HG03175 (cell line): ENCODE results near the gene JAM3.

Source experiments
- ATAC-seq: cut with Tn5 transposase; IDR thresholded peaks from one replicate; pipeline ENCODE4 v1.9.1; 2021; ENCODE audit warnings: mild to moderate bottlenecking, moderate library complexity; ENCODE audit not compliant: unreplicated experiment

Gene JAM3

DNA sequence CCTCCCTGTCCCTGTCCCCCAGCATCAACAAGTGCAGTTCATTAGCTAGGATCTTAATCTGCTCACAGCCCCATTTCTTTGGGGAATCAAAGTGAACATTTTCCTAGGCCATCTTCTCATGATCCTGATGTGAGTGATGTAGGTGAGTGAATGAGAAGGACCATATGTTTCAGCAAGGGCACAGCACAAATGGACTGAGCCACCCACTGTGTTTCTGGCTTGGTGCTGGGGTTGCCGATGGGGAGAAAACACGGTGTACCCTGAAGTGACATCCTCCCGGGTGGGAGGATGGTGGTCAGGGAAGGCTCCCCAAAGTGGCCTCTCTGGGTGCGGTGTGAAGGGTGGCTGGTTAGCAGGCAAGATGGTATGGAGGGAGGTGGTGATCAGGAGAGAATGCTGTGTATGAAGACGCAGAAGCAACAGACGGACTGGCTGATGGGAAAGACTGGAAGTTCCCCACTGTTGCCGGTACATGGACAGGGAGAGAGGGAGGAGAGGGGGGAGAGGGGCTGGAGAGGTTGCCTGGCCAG, 72.2 kb downstream of the JAM3 start:
- ATAC-seq = no peak

DNA sequence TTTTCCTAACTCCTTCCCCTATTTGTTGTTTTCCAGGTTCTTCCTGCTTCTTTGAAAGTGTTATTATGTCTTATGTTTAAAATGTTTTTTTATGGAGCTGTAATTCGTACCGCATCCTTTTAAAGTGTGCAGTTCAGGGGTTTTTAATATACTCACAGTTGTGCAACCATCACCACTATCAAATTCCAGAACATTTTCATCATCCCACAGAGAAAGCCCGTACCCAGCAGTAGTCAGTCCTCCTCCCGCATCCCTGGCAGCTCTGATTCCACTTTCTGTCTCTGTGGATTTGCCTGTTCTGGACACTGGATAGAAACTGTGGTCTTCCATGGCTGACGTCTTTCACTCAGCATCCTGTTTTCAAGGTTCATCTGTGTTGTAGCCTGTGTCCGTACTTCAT, 73.7 kb downstream of the JAM3 start:
- ATAC-seq = no peak

DNA sequence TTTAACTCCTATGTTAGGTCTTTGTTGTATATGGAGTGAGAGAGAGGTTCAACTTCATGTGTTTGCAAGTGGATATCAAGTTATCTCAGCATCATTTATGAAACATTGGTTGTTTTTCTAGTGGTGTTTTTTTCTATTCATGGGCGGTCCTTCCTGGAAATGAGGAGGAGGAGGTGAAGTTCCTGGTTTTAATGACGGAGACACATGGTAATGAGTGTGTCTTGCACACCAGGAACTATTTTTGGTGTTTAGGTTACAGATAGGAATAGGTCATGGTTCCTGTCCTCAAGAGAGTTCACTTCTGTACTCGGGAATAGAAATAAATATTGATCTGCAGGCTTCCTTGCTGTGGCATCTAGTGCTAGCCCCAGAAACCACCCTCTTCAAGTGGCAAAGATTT, 74.9 kb downstream of the JAM3 start:
- ATAC-seq = no peak

DNA sequence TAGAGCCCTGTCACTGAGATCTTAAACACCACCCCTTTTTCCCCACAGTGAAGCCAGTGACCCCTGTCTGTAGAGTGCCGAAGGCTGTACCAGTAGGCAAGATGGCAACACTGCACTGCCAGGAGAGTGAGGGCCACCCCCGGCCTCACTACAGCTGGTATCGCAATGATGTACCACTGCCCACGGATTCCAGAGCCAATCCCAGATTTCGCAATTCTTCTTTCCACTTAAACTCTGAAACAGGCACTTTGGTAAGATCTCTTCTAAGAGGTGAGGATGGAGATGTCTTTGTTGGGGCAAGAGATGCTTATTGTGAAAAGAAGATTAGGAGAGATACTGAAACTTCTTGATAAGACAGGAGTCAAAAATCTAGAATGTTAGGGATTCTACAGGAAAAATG, 75.9 kb downstream of the JAM3 start:
- ATAC-seq = no peak

DNA sequence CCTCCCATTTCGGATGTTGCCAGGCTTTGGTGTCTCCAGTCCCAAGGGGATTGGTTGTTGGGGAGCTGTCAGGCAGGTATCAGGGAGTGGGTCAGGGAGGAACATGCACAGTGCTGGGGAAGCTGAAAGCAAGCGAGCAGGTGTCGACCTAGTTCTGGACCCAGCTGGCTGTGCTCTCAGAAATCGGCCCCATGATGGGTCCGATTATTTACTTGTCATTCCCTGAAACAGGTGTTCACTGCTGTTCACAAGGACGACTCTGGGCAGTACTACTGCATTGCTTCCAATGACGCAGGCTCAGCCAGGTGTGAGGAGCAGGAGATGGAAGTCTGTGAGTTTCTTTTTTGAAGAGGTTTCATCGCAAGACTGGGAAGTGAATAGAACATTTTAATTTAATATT, 76.8 kb downstream of the JAM3 start:
- ATAC-seq = no peak

DNA sequence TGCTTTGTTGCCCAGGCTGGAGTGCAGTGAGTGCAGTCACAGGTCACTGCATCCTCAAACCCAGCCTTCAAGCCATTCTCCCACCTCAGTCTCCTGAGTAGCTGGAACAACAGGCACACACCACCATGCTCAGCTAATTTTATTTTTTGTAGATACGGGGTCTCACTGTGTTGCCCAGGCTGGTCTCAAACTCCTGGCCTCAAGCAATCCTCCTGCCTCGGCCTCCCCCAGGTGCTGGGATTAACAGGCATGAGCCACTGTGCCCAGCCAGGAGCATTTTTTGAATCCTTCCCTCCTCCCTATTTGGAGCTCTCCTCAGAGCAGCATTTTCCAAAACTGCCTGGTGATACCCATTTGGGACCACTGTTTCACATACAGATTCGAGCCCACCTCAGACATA, 77.7 kb downstream of the JAM3 start:
- ATAC-seq = no peak

DNA sequence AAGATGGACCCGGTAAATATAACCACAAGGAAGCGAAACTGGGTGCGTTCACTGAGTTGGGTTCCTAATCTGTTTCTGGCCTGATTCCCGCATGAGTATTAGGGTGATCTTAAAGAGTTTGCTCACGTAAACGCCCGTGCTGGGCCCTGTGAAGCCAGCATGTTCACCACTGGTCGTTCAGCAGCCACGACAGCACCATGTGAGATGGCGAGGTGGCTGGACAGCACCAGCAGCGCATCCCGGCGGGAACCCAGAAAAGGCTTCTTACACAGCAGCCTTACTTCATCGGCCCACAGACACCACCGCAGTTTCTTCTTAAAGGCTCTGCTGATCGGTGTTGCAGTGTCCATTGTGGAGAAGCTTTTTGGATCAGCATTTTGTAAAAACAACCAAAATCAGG, 80.5 kb downstream of the JAM3 start:
- no peak for ATAC-seq

DNA sequence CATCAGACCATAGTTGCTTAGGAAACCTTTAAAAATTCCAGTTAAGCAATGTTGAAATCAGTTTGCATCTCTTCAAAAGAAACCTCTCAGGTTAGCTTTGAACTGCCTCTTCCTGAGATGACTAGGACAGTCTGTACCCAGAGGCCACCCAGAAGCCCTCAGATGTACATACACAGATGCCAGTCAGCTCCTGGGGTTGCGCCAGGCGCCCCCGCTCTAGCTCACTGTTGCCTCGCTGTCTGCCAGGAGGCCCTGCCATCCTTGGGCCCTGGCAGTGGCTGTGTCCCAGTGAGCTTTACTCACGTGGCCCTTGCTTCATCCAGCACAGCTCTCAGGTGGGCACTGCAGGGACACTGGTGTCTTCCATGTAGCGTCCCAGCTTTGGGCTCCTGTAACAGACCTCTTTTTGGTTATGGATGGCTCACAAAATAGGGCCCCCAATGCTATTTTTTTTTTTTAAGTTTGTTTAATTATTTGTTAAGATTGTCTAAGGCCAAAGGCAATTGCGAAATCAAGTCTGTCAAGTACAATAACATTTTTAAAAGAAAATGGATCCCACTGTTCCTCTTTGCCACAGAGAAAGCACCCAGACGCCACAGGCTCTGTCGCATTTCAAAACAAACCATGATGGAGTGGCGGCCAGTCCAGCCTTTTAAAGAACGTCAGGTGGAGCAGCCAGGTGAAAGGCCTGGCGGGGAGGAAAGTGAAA, 81.5 kb downstream of the JAM3 start:
- ATAC-seq = no peak

DNA sequence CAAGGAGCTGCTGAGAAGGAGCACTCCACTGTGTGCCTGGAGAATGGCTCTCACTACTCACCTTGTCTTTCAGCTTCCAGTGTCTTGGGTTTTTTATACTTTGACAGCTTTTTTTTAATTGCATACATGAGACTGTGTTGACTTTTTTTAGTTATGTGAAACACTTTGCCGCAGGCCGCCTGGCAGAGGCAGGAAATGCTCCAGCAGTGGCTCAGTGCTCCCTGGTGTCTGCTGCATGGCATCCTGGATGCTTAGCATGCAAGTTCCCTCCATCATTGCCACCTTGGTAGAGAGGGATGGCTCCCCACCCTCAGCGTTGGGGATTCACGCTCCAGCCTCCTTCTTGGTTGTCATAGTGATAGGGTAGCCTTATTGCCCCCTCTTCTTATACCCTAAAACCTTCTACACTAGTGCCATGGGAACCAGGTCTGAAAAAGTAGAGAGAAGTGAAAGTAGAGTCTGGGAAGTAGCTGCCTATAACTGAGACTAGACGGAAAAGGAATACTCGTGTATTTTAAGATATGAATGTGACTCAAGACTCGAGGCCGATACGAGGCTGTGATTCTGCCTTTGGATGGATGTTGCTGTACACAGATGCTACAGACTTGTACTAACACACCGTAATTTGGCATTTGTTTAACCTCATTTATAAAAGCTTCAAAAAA, 82.3 kb downstream of the JAM3 start:
- no peak for ATAC-seq

DNA sequence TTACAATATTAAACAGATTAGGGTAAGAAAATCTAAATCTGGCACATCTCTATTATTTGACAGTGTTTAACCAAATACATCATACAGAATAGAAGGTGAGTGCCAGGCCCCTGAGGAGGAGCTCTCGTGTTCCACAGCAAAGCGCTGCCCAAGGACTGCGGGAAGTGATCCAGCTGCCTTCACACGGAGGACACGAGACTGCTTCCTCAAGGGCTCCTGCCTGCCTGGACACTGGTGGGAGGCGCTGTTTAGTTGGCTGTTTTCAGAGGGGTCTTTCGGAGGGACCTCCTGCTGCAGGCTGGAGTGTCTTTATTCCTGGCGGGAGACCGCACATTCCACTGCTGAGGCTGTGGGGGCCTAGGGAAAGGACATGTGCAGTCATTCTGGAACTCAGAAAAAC, 83.8 kb downstream of the JAM3 start:
- no peak for ATAC-seq

DNA sequence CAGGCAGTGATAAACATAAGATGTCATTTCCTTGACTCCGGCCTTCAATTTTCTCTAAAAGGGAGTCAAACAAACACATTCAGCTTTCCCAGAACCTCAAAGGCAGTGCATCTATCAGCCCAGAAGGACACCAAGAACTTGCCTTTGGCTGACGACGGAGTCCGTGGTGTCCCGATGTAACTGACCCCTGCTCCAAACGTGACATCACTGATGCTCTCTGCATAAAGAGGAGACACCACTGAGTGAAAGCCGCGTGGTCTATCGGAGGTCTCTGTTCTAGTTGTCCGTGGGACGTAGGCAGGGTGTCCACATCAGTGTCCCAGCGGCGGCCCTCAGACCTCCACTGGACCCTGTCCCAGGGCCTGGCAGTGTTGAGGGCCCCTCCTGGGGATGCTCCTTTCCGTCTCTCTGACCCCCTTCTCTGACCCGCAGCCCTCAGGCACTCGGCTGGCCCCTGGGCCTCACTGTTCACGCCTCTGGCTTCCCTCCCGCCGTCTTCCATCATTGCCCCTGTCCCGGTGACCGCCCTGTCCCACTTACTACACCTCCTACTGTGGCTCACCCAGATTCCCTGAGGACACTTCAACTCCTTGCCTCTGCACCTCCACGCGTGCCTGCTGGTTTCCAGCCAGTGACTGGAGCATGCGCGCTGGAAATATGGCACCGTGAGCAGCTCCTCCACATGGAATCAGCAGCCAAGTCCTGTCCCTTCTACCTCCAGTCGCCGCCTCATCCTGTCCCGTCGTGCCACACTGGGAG, 84.5 kb downstream of the JAM3 start:
- no peak for ATAC-seq

DNA sequence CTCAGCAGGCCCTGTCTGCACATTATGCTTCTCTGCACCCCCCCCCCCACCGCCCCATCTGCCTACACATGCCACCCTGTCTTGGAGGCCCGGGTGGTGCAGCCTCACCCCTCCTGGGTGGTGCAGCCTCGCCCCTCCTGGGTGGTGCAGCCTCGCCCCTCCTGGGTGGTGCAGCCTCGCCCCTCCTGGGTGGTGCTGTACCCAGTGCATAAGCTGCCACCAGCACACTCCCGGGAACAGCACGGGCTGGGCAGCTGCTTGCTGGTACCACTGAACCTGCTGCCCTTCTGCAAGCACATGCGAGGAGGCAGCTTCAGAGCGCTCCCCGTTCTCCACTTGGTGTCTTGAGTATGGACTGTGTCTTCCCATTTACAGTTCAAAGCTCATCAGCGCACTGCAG, 85.6 kb downstream of the JAM3 start:
- no peak for ATAC-seq

DNA sequence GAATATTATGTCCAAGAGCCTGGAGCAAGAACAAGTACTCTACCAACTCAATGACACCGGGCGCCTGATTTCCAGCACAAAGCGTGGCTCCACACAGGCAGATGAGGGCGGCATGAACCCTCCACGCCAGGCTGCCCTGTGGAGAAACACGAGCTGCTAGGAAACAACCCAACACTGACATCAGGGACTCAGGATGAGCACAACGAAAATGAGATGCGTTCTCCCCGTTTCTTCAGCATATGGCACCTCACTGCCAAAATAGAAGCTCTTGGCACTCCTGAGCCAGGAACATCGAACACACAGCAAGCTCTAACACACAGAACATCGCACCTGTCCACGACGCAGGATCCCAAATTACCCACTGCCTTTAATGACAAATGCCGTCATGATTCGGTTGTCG, 86.6 kb downstream of the JAM3 start:
- ATAC-seq = no peak

DNA sequence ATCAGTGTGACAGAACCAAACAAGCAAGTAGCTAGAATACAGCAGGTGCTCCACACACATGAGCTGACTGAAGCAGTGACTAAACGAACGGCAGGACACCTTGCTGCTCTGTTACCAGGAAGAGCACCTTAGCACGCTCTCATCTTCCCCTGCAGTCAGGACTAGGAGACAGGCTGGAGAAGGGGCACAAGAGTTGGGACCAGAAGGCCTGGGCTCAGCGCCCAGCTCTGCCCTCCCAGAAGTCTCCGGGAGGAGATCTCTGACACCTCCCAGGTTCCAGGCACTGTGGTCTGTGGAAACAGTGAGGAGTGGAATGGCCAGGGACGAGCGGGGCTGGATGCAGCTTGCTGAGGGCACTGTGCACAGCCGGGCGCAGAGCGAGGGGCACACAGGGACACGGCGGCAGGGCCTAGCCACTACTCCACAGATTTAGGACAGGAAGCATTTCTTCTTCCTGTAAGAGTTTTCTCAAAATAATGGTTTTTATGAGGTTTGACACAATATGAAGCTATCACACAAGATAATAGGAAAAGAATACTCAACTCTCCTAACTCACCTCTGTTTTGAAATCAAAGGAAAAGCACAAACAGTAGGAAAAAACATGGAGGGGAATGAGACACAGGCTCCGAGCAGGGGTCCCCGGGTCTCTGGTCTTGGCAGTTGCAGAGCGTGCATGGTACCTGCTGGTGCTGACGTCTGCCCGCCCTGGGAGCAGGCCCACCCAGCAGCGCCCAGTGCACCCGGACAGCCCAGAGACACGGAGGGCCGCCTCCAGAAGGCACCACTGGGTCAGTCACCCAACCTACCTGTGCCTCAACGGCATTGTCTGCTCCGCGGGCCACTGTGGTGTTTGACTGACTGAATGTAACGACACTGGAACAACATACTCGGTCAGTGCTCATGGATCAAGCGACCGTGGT, 87.3 kb downstream of the JAM3 start:
- no peak for ATAC-seq

DNA sequence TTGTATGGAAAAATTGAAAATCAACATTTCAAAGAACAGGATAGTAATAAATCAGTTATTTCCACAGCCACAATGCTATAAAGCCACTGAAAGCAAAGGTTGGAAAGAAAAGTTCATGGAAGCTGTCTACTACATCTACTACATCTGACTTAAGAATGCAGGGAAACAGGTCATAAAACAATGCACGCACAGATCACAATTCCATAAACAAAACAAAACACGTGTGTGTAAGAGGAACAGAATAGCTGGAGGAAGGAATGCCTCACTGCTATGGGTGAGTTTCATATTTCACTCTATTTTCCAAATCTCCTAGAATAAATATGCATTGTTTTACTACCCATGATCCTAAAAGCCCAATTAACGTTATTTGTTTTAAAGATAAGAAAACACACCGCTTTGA, 88.6 kb downstream of the JAM3 start:
- no peak for ATAC-seq

DNA sequence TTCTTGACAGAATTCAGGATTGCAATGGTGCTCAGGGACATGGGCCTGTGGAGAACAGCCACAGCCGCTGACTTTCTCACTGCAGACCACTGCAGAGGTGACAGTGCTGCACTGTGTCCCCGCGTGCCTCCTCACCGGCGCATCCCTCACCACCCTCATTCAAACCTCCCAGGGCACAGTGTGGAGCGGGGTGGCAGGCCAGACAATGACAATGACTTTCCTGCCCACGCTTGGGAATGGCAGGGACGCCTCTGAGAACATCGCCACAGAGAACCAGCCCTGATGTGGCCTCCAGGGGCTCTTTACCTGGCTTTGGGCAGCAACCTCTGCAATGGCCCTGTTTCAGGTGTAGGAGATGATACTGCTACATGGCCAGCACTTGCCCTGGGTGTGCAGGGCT, 89.2 kb downstream of the JAM3 start:
- no peak for ATAC-seq

DNA sequence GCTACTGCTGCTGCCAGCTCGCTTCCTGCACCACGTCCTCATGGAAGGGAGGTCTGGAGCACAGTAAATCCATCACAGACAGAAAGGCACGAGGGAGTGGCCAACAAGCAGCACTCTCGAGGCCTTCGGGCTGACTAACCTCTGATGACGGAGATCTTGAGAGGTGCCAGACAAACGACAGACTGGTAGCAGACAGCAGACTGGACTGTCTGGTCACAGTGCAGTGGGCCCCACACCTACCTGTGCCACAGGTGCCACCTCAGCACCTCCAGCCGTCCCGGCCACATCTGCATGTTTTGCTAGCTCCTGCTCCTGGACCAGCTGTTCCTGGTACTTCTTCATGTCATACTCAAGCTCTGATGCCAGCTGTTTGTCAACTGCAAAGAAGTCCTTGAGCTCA, 90.8 kb downstream of the JAM3 start:
- ATAC-seq = no peak

DNA sequence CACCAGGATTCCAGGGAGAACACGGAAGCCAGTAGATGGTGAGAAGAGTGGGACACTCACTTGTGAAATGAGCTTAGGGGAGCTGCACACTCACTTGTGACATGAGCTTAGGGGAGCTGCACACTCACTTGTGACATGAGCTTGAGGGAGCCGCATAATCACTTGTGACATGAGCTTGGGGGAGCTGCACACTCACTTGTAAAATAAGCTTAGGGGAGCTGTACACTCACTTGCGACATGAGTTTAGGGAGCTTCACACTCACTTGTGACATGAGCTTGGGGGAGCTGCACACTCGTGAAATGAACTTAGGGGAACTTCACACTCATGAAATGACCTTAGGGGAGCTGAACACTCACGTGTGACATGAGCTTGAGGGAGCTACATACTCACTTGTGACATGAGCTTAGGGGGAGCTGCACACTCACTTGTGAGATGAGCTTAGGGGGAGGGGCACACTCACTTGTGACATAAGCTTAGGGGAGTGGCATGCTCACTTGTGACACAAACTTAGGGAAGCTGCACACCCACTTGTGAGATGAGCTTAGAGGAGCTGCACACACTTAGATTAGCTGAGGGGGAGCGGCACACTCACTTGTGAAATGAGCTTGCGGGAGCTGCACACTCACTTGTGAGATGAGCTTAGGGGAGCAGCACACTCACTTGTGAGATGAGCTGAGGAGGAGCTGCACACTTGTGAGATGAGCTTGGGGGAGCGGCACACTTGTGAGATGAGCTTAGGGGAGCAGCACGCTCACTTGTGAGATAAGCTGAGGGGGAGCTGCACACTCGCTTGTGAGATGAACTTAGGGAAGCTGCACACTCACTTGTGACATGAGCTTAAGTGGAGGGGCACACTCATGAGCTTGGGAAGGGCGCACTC, 95.9 kb downstream of the JAM3 start:
- no peak for ATAC-seq

DNA sequence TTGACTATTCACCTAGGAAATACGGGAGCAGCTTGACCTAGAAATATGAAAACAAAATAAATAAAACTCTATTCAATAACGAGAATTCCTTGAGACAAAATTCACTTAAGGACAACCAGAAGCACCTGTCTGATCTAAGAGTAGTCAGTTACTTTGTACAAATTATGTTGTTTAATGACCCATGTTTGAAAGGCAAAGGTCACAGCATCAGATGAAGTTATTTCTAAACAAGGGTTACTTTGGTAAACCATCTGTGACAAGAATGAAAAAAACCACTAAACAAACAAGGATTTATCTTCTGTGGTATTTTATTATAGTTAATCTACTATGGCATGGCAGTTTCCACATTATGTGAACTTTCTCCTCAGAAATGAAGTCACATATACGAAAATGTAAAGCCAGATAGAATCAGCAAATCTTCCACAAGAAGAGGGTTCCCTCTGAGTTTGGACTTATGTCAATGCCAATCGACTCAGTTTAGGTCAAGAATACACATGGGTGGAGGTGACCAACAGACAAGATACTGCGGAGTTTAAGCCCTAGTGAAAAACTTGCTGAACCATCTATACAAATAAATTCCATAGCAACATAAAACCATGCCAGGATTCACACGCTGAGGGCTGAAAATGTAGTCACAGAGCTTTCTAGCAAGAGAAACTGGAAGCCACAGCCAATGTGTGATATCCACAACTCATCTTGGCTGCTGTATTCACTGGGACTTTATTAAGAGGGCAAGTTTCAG, 101.5 kb downstream of the JAM3 start:
- no peak for ATAC-seq
